ELR (cell line): ENCODE measurements around the gene MFSD12.

Source experiments
- DNase-seq: peaks from one replicate; pipeline ENCODE4 v3.0.0-alpha.2; 2015; ENCODE audit warnings: low read depth

The MFSD12 gene

DNA sequence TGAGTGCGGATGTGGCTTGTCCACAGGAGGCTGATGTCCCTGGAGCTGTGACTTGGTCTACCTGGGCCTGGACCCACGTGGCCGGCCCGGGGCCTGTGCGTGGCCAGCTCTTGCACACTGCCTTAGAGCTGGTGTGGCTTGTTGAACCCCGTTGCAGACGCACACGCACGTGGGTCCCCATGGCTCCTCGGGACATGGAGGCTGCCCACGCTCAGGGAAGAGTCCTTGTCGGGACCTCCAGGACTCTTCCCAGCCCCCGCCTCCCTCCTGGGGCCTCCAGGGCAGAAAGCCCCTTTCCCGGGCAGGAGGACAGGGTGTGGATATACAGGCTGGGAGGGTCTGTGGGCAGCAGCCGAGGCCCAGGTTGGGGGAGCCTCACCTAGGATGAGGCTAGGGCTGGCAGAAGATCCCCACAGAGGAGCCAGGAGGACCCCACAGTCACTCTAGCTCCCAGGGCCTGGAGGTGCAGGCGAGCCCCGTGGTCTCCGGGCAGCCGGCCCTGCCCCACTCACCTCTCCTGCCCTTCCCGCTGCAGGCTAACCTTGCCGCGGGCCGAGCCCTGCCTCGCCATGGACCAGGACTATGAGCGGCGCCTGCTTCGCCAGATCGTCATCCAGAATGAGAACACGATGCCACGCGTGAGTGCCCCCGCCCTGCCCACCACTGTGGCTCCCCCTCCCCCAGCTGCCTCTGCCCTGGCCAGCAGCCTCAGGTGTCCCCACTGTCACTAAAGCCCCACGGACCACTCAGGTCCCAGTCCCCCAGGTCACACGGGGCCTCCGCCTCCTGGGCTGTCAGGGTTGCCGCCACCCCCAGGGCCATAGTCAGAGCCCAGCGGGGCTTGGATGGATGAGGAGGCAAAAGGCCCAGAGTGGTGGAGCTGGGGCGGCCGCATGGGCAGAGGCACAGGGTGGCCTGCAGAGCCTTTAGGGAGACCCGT lies 34.7 kb downstream of the MFSD12 start:
- no peak for DNase-seq

DNA sequence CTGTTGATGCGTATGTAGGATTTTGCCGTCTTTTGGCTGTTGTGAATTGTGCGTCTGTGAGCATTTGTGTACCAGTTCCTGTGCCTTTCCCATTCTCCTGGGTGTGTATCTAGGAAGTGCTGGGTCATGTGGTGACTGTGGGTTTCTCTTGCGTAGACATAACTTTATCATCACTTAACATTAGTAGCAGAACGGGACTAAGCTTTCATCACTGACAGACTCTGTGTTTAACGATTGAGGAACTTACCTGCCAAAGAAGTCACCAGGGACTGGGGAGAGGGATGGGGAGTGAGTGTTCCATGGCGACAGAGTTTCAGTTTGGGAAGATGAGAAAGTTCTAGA lies 36.3 kb downstream of the MFSD12 start:
- no peak for DNase-seq

DNA sequence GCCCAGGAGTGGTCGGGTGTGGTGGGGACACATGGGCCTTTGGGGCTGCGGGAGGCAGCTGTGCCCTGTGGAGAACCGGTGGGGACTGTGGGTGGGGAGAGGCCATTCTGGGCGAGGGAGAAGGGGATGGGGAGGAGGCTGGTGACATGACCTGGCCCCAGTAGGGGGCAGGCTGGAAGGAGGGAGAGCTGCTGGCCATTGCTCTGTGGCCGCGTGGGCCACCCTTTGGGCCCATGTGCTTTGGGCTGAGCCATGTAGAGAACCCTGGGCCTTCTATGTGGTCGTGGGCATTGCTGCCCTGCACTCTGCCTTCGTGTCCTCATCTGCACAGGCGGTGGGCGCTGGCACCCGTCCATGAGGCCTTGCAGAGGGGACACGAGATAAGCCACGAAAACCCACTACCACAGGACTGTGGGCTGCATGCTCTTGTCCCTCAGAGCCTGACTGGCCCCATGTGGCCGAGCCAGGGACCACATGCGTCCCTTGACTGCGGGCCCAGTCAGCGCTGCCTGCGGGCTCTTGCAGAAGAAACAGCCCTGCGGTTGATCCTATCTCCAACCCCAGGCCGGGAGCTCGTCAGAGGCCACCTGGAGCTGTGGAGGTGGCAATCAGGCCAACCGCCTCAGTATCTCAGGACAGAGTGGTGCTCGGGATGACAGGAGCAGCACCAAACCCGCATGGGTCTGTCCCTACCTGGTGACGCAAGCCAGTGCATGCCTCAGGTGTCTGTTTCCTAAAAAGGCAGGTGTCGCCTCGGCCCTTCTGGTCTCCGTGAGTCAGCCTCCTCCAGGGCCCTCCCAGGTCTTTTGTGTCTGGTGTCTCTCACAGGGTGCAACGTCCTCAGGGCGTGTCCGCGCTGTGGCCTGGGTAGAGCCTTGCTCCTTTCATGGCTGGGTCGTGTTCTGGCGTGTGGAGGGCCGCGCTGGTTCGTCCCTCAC lies 37.0 kb downstream of the MFSD12 start:
- no peak for DNase-seq

DNA sequence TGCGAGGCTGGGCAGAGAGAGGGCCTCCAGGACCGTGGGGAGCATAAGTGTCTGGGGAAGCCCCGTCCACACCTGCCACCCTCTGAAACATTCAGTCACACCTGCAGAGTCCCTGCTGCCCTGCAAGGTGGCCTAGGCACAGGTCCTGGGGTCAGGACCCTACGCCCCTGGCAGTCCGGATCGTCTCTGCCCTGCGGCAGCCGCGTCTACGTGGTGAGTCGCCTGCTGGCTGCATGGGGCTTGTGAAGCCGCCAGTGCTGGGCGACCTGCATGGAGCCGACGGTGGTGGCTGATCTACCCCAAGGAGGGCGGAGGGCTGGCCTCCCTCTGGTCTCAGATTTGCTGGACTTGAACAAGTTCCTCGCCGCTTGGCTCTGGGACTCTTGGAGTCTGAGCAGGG lies 38.3 kb downstream of the MFSD12 start:
- DNase-seq = no peak

DNA sequence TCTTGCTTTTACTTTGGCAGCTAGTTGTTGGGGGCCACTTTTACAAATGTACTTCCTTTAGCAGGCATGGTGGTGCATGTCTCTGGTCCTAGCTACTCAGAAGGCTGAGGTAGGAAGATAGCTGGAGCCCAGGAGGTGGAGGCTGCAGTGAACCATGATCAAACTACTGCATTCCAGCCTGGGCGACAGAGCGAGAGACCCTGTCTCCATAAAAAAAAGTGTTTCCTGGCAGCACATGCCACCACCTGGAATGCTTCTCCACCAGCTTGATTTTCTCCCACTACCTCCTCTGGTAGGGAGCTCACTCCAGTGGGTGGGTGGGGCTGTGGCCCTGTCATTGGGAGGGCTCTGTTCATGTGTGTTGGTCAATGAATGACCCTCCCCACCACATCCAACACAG lies 38.7 kb downstream of the MFSD12 start:
- DNase-seq = no peak

DNA sequence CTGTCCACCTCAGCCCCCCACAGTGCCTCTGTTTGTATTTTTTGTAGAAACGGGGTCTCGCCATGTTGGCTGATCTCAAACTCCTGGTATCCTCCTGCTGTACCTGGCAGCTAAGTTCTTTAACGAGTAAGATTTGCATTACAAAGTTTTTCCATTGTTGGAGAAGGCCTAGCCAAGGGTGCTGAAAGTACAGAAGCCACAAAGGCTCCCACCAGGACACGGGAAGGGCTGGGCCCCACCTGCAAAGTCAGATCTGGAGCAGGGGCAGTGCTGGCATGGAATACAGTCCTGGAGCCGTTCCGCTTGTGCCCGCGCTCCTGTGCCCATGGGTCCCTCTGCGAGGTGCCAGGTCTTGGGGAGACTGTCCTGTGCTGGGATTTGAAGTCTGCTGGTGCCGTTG lies 39.1 kb downstream of the MFSD12 start:
- no peak for DNase-seq

DNA sequence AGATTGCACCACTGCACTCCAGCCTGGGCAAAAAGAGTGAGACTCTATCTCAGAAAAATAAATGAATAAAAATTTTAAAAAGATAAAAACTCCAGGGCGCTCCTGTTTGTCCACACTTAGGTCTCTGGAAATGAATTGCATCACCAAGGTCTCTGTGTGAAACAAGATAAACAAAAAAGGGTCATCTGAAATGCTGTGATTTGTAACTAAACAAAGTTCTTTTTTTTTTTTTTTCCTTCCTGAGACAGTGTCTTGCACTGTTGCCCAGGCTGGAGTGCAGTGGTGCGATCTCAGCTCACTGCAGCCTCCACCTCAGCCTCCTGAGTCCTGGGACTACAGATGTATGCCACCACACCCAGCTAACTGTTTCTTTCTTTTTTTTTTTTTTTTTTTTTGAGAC lies 39.7 kb downstream of the MFSD12 start:
- no peak for DNase-seq

DNA sequence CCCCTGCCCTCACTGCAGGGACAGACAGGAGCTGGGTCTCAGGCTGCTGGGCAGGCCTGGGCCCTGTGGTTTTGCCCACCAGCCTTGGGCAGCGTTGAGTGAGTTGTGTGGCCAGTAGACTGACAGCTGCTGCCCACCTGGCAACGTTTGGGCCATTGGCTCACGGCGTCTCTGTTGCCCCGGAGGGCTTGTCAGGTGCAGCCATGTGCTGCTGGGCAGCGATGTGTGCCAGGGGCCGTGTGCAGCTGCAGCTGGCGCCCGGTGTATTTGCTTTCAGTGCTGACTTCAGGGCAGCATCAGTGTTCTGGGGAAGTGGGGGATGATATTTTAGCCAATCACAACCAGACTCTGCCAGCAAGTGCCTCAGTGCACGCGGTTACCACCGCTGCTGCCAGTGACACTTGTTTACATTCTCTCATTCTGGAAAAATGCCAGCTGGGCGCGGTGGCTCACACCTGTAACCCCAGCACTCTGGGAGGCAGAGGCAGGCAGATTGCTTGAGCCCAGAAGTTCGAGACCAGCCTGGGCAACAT lies 40.6 kb downstream of the MFSD12 start:
- no peak for DNase-seq

DNA sequence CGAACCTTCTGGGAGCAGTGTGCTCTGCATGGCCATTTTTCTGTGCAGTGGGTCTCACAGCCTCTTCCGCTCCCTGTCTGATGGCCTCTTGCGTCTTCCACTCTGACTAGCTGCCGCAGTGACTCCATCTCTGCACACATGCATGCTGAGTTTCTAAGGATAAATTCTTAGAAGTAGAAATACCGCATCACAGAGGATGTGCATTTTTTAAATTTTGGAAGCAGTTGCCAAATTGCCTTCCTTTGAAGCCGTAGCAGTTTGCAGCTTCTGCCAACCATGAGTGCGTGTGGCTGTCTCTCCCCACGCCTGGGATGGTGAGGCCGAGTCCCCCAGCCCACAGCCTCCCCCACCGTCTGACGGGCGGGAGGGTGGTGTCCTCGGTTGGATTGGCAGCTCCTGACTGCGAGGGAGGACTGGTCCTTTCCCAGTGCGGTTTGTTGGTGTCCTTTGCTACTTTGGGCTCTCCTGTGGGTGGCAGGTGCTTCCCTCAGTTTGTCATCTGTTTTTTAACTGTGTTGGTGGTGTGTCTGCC lies 41.4 kb downstream of the MFSD12 start:
- DNase-seq = no peak

DNA sequence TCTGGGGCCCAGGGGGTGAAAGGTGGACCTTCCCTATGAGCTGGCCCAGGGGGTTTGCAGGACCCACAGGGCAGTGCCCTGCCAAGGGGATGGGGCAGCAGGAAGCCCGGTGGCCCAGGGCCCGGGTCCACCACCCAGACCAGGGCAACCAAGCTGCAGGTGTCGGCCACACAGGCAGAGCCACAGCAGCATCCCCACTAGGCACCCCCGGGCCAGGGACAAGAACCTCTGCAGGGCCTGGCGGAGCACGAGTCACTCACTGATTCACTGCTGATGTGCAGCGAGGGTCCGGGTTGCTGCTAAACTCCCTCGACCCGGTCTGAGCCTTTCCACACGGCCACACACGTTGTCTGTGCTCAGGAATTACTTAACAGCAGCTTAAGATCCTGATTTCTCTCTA lies 42.5 kb downstream of the MFSD12 start:
- DNase-seq = peak; percentile 41

DNA sequence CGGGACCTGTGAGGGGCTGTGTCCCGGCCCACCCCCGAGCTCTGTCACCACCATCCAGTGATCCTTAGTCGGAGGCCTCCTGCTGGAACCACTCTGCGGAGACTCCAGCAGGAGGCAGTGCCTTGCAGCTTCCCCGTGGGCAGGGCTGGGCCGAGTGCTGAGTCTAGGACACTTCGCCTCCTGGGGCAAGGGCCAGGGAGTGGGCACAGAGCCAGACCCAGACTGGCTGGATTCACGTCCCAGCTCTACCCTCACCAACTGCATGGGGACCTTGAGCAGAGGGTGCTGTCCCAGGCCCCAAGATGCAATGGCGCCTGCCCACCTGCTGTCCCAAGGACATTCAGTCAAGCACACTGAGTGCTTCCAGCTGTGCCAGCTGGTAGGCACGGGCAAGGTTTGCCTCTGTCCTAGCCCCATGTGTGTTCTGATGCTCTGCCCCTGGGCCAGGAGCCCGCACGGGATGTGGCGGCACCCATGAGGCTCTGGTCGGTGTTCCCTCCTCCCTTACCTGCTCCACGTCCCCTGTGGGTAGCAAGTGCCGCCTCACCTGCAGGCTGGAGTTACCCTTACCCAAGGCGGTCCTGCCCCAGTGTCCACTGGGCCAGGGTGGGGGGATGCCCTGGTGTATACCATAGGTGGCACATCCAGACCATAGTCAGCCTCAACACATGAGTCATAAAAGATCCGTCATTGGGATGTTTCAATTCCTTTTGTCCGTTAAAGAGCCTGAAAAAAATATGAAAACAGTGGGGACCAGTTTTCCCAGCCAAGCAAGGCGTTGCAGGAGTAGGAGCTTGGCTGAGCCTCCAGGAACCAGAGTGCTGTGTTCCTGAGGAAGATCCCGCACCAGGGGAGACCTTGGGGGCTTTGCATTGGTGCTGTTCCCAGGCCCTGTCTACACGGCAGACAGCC lies 43.9 kb downstream of the MFSD12 start:
- peak; percentile 56 for DNase-seq

DNA sequence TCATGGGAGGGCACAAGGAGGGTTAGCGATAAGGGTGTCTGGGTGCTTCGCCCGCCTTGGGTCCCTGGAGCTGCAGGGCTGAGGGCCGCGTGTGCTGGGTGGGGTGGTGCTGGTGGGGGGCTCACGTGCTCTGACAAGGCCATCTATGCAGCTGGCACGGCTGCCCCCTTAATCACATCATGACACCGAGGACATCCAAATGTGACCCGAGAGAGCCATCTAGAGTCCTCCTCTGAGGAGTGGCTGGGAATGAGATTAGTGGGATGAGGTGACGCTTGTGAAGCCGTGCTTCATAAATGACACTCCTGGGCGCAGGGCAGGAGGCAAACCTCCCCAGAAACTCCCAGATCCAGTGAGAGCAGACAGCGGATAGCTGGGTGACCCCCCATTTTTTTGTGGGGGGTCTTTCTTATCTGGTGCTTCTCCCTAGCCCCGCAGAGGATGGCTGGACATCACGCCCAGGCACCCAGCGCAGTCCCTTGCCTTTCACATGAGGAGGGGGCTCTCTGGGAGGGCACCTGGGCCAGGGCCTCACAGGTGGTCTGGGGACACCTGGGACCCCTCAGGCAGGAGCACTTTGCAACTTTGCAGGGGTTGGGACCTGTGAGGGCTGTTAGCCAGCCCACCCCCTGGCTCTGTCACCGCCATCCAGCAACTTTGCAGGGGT lies 44.7 kb downstream of the MFSD12 start:
- DNase-seq = no peak

DNA sequence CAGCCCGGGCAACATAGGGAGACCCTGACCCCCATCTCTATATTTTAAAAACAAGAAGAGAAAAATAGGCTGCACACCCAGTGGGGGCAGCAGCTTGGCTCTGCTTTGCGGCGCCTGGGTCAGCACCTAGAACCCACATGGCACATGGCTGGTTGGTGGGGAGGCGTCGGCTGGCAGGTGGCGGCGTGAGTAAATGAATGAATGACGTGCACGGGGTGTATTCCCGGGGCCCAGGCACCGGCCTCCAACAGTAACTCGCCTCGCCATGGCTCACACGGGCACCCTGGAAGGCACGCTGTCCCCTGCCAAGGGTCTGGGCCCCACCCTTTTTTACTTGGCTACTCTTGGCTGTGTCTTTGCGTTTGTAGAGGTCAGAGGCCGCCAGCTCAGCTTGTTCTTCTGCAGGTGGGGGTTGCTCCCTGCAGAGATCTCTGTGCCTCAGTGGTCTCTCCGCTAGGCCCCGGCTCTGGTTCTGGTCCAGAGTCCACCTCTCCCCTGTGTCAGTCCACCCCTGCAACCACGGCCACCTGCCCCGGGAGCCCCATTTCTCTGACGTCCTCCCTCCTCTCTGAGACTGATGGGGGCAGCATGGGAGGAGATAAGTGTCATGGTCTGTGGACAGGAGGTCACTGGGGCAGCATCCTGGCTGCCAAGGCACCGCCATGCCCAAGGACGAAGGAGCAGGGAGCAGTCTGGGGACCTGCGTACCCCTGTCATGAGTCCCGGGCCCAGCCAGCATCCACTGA lies 45.7 kb downstream of the MFSD12 start:
- no peak for DNase-seq

DNA sequence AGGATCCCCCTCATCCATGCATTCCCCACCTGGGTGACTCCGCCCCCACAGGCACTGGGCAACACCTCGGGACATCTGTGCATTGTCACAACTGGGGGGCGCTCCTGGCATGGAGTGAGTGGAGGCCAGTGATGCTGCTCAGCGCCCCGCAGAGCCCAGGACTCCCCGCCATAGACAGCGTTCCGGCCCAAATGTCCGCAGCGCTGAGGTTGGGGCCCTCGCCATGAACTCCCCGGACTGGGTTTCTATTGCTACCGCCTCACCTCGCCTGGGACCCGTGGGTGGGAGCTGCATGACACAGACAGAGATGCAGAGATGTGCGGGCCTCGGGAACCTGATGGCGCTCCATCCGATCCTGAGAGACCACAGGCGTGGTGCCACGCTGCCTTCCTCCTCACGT lies 46.7 kb downstream of the MFSD12 start:
- no peak for DNase-seq

DNA sequence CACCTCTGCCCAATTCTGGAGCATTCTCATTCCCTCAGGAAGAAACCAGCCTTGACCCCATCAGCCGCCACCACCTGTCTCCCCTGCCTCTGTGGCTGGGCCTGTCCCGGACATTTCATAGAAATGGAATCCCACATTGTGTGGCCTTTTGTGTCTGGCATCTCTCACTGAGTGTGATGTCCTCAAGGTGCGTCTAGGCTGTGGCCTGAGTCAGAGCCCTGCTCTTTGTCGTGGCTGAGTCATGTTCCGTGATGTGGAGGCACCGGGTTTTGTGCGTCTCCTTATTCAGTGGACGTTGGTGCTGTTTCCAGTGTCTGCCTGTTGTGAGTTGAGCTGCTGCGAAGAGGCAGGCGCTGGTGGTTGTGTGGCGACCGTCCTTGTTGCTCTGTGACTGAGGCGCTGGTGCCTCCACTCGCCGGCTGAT lies 47.8 kb downstream of the MFSD12 start:
- peak; percentile 89 for DNase-seq

DNA sequence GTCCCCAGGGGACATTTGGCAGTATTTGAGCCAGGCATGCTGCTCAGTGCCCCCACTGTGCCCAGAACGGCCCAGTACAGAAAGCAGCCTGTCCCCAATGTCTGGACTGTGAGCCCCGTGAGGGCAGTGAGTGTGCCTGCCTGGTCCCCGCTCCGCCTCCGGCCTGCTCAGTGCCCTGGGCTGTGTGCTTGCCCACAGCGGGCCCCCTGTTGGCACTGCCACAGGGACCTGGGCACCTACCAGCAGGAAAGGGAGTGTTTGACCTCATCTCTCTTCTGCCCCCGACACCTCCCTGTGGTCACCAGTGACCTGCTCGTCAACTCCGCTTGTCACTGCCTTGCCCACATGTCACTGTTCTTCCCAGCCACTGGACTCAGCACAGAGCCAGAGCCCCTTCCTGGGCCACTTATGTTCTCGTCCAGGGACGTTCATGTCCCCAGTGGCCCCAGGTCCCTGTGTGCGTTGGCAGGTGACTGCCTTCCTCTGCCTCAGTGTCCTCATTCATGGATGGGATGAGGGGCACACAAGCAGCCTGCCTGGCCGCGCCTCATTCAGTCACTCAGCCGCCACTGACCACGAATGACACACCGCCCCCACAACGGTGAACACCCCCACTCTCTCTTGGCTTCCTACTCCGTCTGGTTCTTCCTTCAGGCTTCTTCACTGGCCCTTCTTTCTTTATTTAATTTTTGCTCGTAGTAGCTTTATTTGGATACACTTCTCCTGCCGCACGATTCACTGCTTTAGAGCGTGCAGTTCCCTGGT lies 48.4 kb downstream of the MFSD12 start:
- peak; percentile 55 for DNase-seq

DNA sequence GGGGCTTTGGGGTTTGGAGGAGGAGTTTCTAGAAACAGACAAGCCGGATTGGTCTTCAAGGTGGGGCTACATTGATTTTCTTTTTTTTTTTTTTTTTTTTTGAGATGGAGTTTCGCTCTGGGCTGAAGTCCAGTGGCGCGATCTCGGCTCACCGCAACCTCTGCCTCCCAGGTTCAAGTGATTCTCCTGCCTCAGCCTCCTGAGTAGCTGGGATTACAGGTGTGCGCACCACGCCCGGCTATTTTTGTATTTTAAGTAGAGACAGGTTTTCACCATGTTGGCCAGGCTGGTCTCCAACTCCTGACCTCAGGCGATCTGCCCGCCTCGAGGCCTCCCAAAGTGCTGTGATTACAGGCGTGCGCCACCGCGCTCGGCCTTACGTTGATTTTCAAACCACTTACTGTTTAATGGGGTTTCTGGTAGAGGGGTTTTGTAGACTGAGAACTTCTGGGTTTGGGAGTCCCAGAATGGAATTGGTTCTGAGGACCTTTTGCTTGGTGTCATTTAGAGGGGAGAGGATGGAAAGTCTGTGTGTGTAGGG lies 49.2 kb downstream of the MFSD12 start:
- DNase-seq = peak; percentile 19

DNA sequence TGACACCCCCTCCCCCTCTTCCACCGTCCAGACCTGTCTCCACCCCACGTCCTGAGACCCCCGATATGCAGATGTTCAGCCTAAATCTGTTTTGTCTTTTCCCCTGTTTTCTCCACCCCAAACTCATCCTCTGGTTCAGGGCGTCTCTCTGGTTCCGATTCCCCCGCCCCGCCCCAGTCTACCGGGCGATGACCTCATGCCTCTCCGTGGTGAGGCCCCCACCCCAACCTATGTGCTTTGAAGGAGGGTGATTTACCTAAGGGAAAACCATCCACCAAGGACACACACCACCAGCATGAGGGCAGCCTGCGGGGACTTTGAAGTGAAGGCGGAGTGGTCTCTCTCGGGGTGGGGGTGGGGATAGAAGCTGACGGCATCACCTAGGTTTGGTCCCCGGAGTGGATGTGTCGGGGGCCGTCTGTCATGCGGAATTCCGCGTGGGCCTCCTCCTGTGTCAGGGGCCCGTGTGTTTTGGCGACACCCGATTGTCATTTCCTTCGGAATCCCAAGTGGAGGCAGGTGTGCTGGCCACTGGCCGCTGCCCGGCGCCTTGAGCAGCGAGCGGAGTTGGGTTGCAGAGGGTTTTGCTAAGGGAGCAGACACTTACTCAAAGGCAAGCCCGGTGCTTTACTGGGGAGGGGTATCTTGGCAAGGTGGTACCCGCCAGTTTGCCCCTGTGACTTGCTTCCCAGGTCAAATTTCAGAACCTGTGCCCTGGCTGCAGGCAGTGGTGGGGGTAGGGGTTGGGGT lies 49.8 kb downstream of the MFSD12 start:
- peak; percentile 42 for DNase-seq
